Peyer's patch (tissue), 4 donors: Measurements from ENCODE around the gene ZNF516.

Source experiments
- CTCF ChIP-seq, 6 experiments: fragments of 450-650 bp in 4 of 6; fragments of 200-600 bp in 2 of 6; sonication (generic) in 1 of 6; IDR thresholded peaks; one replicate each; pipeline ENCODE4 v1.5.1; 2017 to 2019; ENCODE audit warnings: antibody characterized with exemption in 6 of 6, mild to moderate bottlenecking in 3 of 6, moderate library complexity in 1 of 6
- POLR2A ChIP-seq, 2 donors: fragments of 450-650 bp; IDR thresholded peaks; one replicate each; pipeline ENCODE4 v1.5.1; 2017; ENCODE audit warnings: antibody characterized with exemption in 2 of 2, mild to moderate bottlenecking in 2 of 2, moderate library complexity in 2 of 2

DNA sequence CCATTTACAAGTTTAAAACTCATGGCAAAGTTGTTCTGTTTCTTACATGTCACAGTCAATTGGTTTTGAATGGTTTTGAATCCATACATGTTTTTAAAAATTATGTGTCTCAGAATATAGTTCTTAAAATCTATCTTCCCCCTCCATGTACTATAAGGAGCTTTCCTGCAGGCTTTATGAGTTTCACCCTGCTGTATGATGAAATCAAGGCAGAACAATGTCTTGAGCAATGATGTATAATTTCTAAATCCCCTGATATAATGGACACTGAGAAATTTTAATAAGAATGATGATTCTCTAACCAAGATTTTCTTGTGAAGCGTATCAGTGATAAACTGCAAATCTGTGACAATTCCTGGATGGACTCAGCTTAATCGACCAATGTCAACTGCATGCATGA is 10.6 kb upstream of the ZNF516 start:
- no peak for TF ChIP-seq CTCF (IDR thresholded peaks at IDR 0.05)
- no peak for TF ChIP-seq POLR2A (IDR thresholded peaks at IDR 0.05)
